Breast epithelium (tissue), 3 donors: Measurements from ENCODE around the gene LEAP2.

Experiments used
- POLR2A ChIP-seq: fragments of 450-650 bp; IDR thresholded peaks from one replicate; pipeline ENCODE4 v1.6.1; 2016; ENCODE audit warnings: antibody characterized with exemption, mild to moderate bottlenecking, moderate library complexity
- POLR2AphosphoS5 ChIP-seq, 3 donors: sonication (generic); formaldehyde crosslinking; IDR thresholded peaks; one replicate each; pipeline ENCODE4 v1.6.1; 2017; ENCODE audit warnings: antibody characterized with exemption in 3 of 3

- TF ChIP-seq POLR2AphosphoS5 (IDR thresholded peaks at IDR 0.05) (no peak), POLR2A (no peak)
Measured at GRCh38 chr5:132905938-132906337, 32.5 kb downstream of the LEAP2 start.
